ENCODE results near the gene SUSD1. TPM values are rescaled to one million over a fixed set of nuclear protein-coding genes. Genes with fewer than 3 reads are reported as not detected.

Gene SUSD1
- total and polyA plus RNA-seq, 2 donors (not counting 3 experiments of a cell fraction or from before 2014, with no cell fraction given), result 33.1 to 37.8 TPM

GRCh38 chr9:112059145-112059965 lies 115.7 kb downstream of the SUSD1 start:
- H3K79me2 ChIP-seq (ENCODE audit: control insufficient read depth, insufficient read depth, low read length), result no peaks in the 10 kb centered on the region
- BruUV-seq (replicated peaks), result no TSS peak
- H3K4me2 ChIP-seq (ENCODE audit: insufficient read depth, low read length), result peak overlapping the region; percentile 32
- no peak overlapping the region for H2AFZ ChIP-seq (ENCODE audit: low read depth, low read length)
- no peaks in the 10 kb centered on the region for H3K9me1 ChIP-seq (replicated peaks; ENCODE audit: control insufficient read depth, extremely low read depth, insufficient read depth, low read length)
- H4K20me1 ChIP-seq (replicated peaks; ENCODE audit: control insufficient read depth, extremely low read depth, insufficient read depth, low read length), result no peaks in the 10 kb centered on the region
- no peaks in the 10 kb centered on the region for H3K27me3 ChIP-seq (ENCODE audit: control insufficient read depth in 2 of 2, insufficient read depth in 2 of 2, low read length in 2 of 2)
- ChIA-PET CTCF (interaction anchor here (0.9 to 2.6 kb wide), 5 partner anchors 9 to 101 kb away, joined by 3 to 12 read pairs (median 3); no protein-coding TSS in a partner anchor), POLR2A (interaction anchor here (0.9 kb wide), 1 partner anchor 163 kb away, joined by 3 read pairs; the partner anchor contains the start of gene UGCG)
- peak overlapping the region; percentile 97 for H3K27ac ChIP-seq (ENCODE audit: insufficient read depth, low read depth, low read length)
- dilution Hi-C loops (cut with MboI; ENCODE audit: extremely low pct_ligation_motif_present, low sequenced_read_pairs) (no loop called here), intact Hi-C loops (cut with micrococcal nuclease) (loop anchor here (1.0 kb wide), 2 partner anchors 9 to 299 kb away; no protein-coding TSS in a partner anchor)
- H3K9me3 ChIP-seq (replicated peaks; ENCODE audit: control insufficient read depth, insufficient read depth, low read length), result no peaks in the 10 kb centered on the region
- no peak for TF ChIP-seq POLR2AphosphoS5 (IDR thresholded peaks at IDR 0.05; ENCODE audit: insufficient read depth, low read depth, low read length)
- TF ChIP-seq MAX (IDR thresholded peaks at IDR 0.05; ENCODE audit: insufficient read depth, insufficient read length), result peak; percentile 87
- TF ChIP-seq MYC (IDR thresholded peaks at IDR 0.05; ENCODE audit: low read depth, low read length), result no peak
- no peak for TF ChIP-seq POLR2A (IDR thresholded peaks at IDR 0.05; ENCODE audit: low read depth, low read length)
- TF ChIP-seq GATA2 (IDR thresholded peaks at IDR 0.05; ENCODE audit: insufficient read depth, insufficient read length, low read depth, low read length), result no peak
- no peak for TF ChIP-seq CTCF (IDR thresholded peaks at IDR 0.05; ENCODE audit: extremely low read depth in 1 of 2, insufficient read depth in 1 of 2, low read depth in 1 of 2, low read length in 2 of 2)
- TF ChIP-seq EZH2 (IDR thresholded peaks at IDR 0.05; ENCODE audit: borderline replicate concordance, low read depth, low read length, severe bottlenecking), result no peak
- TF ChIP-seq JUN (IDR thresholded peaks at IDR 0.05; ENCODE audit: borderline replicate concordance, insufficient read depth, insufficient read length, low read depth), result peak; percentile 82
- peak; percentile 61 for TF ChIP-seq FOS (IDR thresholded peaks at IDR 0.05; ENCODE audit: borderline replicate concordance, insufficient read depth, low read length)
- no peak overlapping the region for H3K4me3 ChIP-seq (replicated peaks in 1 of 3; ENCODE audit: insufficient read depth in 1 of 3, low read depth in 1 of 3, low read length in 3 of 3)
- peak overlapping the region; percentile 75 for H3K9ac ChIP-seq (replicated peaks; ENCODE audit: extremely low read depth, insufficient read depth, low read length)
- no peaks in the 10 kb centered on the region for H3K36me3 ChIP-seq (ENCODE audit: control insufficient read depth in 2 of 2, extremely low read depth in 1 of 2, insufficient read depth in 2 of 2, low read length in 2 of 2)
- DNase-seq (ENCODE audit: low read depth, low spot score) (peak; percentile 92), FAIRE-seq (peak; percentile 89)
- peaks cover 30% of the 10 kb centered on the region for H3K4me1 ChIP-seq (ENCODE audit: control insufficient read depth, extremely low read depth, insufficient read depth, low read length)

All from endothelial cell of umbilical vein (primary cell).